A673 (cell line): Measurements from ENCODE around the gene ISOC2. TPM values are rescaled to one million over a fixed set of nuclear protein-coding genes. Genes with fewer than 3 reads are reported as not detected.

Experiments used
- BruUV-seq: library from RNA; stranded (reverse); fragments of 400-500 nt; replicated peaks from 2 replicates; lab custom pipeline; 2021; lab: Mats Ljungman, UMichigan
- CTCF ChIA-PET: fragments of 300-600 bp; sonication (Branson Sonifier 250); formaldehyde crosslinking; loops from one replicate; lab custom pipeline; 2022; ENCODE audit warnings: antibody characterized with exemption; lab: Charles Lee
- POLR2A ChIA-PET: fragments of 300-600 bp; sonication (Branson Sonifier 250); formaldehyde crosslinking; loops from one replicate; lab custom pipeline; 2022; ENCODE audit warnings: antibody characterized with exemption; ENCODE audit not compliant: low non-redundant PET; lab: Charles Lee
- DNase-seq: peaks from one replicate; pipeline ENCODE4 v3.0.0-alpha.2; 2015; ENCODE audit warnings: low spot score
- H3K27ac ChIP-seq: fragments of 200-600 bp; sonication (generic); 2 replicates; pipeline ENCODE4 v1.5.1; 2016; ENCODE audit warnings: mixed run types, low read depth, mild to moderate bottlenecking, mixed read lengths, antibody characterized with exemption, low read length; ENCODE audit not compliant: poor library complexity, severe bottlenecking
- H3K27me3 ChIP-seq: fragments of 200-600 bp; sonication (generic); replicated peaks from 2 replicates; pipeline ENCODE4 v1.6.1; 2017; ENCODE audit warnings: mixed run types, low read depth, mild to moderate bottlenecking, mixed read lengths, antibody characterized with exemption, low read length; ENCODE audit not compliant: insufficient read depth, poor library complexity
- H3K36me3 ChIP-seq: fragments of 200-600 bp; sonication (generic); 2 replicates; pipeline ENCODE4 v1.6.1; 2016; ENCODE audit warnings: mixed run types, mild to moderate bottlenecking, mixed read lengths, antibody characterized with exemption, low read length; ENCODE audit not compliant: insufficient read depth, poor library complexity, severe bottlenecking
- H3K4me1 ChIP-seq: fragments of 200-600 bp; sonication (generic); 2 replicates; pipeline ENCODE4 v1.6.1; 2017; ENCODE audit warnings: mixed run types, mild to moderate bottlenecking, mixed read lengths, antibody characterized with exemption, low read length; ENCODE audit not compliant: insufficient read depth, poor library complexity, severe bottlenecking
- H3K4me3 ChIP-seq: fragments of 200-600 bp; sonication (generic); 2 replicates; pipeline ENCODE4 v1.5.1; 2016; ENCODE audit warnings: low read depth, mixed run types, mild to moderate bottlenecking, mixed read lengths, low read length; ENCODE audit not compliant: poor library complexity, severe bottlenecking
- H3K9me3 ChIP-seq: fragments of 200-600 bp; sonication (generic); 2 replicates; pipeline ENCODE4 v1.6.1; 2016; ENCODE audit warnings: mixed run types, low read depth, mild to moderate bottlenecking, mixed read lengths, antibody characterized with exemption, low read length; ENCODE audit not compliant: poor library complexity, severe bottlenecking
- CTCF ChIP-seq: fragments of 300-800, 200-600 bp; sonication (generic); conservative IDR thresholded peaks from 2 replicates; pipeline ENCODE4 v1.5.1; 2017; ENCODE audit warnings: low read depth, mild to moderate bottlenecking, antibody characterized with exemption, low read length, moderate library complexity, mixed read lengths
- EZH2 ChIP-seq: fragments of 200-600 bp; sonication (generic); IDR thresholded peaks from 2 replicates; pipeline ENCODE4 v1.6.1; 2017; ENCODE audit warnings: borderline replicate concordance, low read depth, mild to moderate bottlenecking, mixed read lengths, antibody characterized with exemption, low read length; ENCODE audit not compliant: poor library complexity, severe bottlenecking
- intact Hi-C: fragments of 100-400 bp; cut with micrococcal nuclease; formaldehyde crosslinking; loops from one replicate; pipeline ENCODE4 v1.10.0; 2022; ENCODE audit not compliant: unreplicated experiment
- total RNA-seq: library from RNA; stranded (reverse); gene quantifications from 2 replicates; pipeline ENCODE4 v1.2.3, GENCODE V29; 2021

The ISOC2 gene
- total RNA-seq, 1 experiment from 2014 or later = 33.2 TPM

- Histone ChIP-seq H3K4me1 (peaks cover 32% of the 10 kb centered on the region), H3K4me3 (no peak overlapping the region), H3K27me3 (peaks cover 22% of the 10 kb centered on the region), H3K27ac (no peak overlapping the region), H3K9me3 (no peaks in the 10 kb centered on the region), H3K36me3 (no peaks in the 10 kb centered on the region)
- BruUV-seq = no TSS peak
- POLR2A ChIA-PET = no interaction called here
- no peak for TF ChIP-seq EZH2
- peak; percentile 78 for TF ChIP-seq CTCF
- CTCF ChIA-PET = no interaction called here
- intact Hi-C loops = no loop called here
- DNase-seq = peak; percentile 60
Measured at GRCh38 chr19:55454787-55455243, 6.6 kb downstream of the ISOC2 start.

GRCh38 chr19:55453511-55454260 is 7.8 kb downstream of the ISOC2 start:
- Histone ChIP-seq H3K4me1 (peaks cover 20% of the 10 kb centered on the region), H3K27ac (no peak overlapping the region), H3K9me3 (no peaks in the 10 kb centered on the region), H3K36me3 (no peaks in the 10 kb centered on the region), H3K27me3 (peaks cover 22% of the 10 kb centered on the region), H3K4me3 (no peak overlapping the region)
- no peak for TF ChIP-seq EZH2
- TF ChIP-seq CTCF = no peak
- no TSS peak for BruUV-seq
- no peak for DNase-seq
- intact Hi-C loops = no loop called here
- ChIA-PET POLR2A (interaction anchor here (0.6 kb wide), 1 partner anchor 23 kb away, joined by 4 read pairs; no protein-coding TSS in a partner anchor), CTCF (interaction anchor here (0.6 kb wide), 1 partner anchor 179 kb away, joined by 3 read pairs; no protein-coding TSS in a partner anchor)

GRCh38 chr19:55452749-55453346 is 8.6 kb downstream of the ISOC2 start:
- intact Hi-C loops = no loop called here
- ChIA-PET POLR2A (interaction anchor here (0.6 kb wide), 1 partner anchor 24 kb away, joined by 4 read pairs; no protein-coding TSS in a partner anchor), CTCF (interaction anchor here (0.6 to 0.7 kb wide), 3 partner anchors 30 to 179 kb away, joined by 3 to 4 read pairs (median 3); no protein-coding TSS in a partner anchor)
- no TSS peak for BruUV-seq
- Histone ChIP-seq H3K27me3 (peaks cover 22% of the 10 kb centered on the region), H3K4me1 (peaks cover 12% of the 10 kb centered on the region), H3K9me3 (no peaks in the 10 kb centered on the region), H3K4me3 (peak overlapping the region; percentile 46), H3K36me3 (no peaks in the 10 kb centered on the region), H3K27ac (no peak overlapping the region)
- DNase-seq = peak; percentile 97
- TF ChIP-seq CTCF (no peak), EZH2 (no peak)
